Stomach (tissue), 9 donors: Measurements from ENCODE around the gene SAMM50. TPM values are rescaled to one million over a fixed set of nuclear protein-coding genes. Genes with fewer than 3 reads are reported as not detected.

Source experiments
- DNase-seq, 2 donors: peaks; one replicate each; pipeline versions ENCODE4 v3.0.0 to v3.0.0-alpha.2; 2013 to 2019
- H3K27ac ChIP-seq, 5 donors: fragments of 200-600 bp in 4 of 5; sonication (generic) in 4 of 5; one replicate each; pipeline ENCODE4 v1.5.1; 2013 to 2019; ENCODE audit warnings: mild to moderate bottlenecking in 1 of 5, moderate library complexity in 1 of 5
- H3K27me3 ChIP-seq, 3 donors: fragments of 200-600 bp; sonication (generic); one replicate each; pipeline ENCODE4 v1.5.1; 2017 to 2019; ENCODE audit warnings: mixed run types in 1 of 3
- H3K36me3 ChIP-seq, 4 donors: fragments of 200-600 bp; sonication (generic); 1 replicate in 3 of 4; 2 replicates in 1 of 4; pipeline ENCODE4 v1.5.1; 2016 to 2019
- H3K4me1 ChIP-seq, 4 donors: fragments of 200-600 bp; sonication (generic); one replicate each; pipeline ENCODE4 v1.5.1; 2016 to 2019
- H3K4me3 ChIP-seq, 4 donors: fragments of 200-600 bp; sonication (generic) in 3 of 4; one replicate each; pipeline ENCODE4 v1.5.1; 2016 to 2019; ENCODE audit warnings: mild to moderate bottlenecking in 1 of 4
- H3K9me3 ChIP-seq, 4 donors: fragments of 200-600 bp; sonication (generic); one replicate each; pipeline ENCODE4 v1.5.1; 2016 to 2019
- CTCF ChIP-seq, 7 experiments: fragments of 450-650 bp in 4 of 7; fragments of 200-600 bp in 3 of 7; sonication (generic) in 3 of 7; IDR thresholded peaks; one replicate each; pipeline ENCODE4 v1.5.1; 2016 to 2019; ENCODE audit warnings: antibody characterized with exemption in 7 of 7, control low read depth in 2 of 7, mild to moderate bottlenecking in 1 of 7
- EP300 ChIP-seq: sonication (generic); formaldehyde crosslinking; IDR thresholded peaks from one replicate; pipeline ENCODE4 v1.6.1; 2017; ENCODE audit warnings: antibody characterized with exemption
- POLR2A ChIP-seq, 4 donors: fragments of 450-650 bp; IDR thresholded peaks; one replicate each; pipeline ENCODE4 v1.6.1; 2016; ENCODE audit warnings: antibody characterized with exemption in 4 of 4, control low read depth in 2 of 4, mild to moderate bottlenecking in 1 of 4, moderate library complexity in 1 of 4
- POLR2AphosphoS5 ChIP-seq, 3 donors: sonication (generic); formaldehyde crosslinking; IDR thresholded peaks; one replicate each; pipeline ENCODE4 v1.6.1; 2016; ENCODE audit warnings: antibody characterized with exemption in 3 of 3
- WGBS, 5 donors: extraction: QIAGEN DNeasy Blood & Tissue Kit in 3 of 5; methylation state at CpG; one replicate each; pipeline versions ENCODE4 v1.1.5 to v1.1.7; 2013 to 2018; 5-methylcytosine and 5-hydroxymethylcytosine counted together
- intact Hi-C: fragments of 100-400 bp; cut with DNase I; formaldehyde crosslinking; loops from one replicate; pipeline ENCODE4 v1.15.1; 2023; ENCODE audit warnings: low total_unique reads
- polyA plus RNA-seq, 3 donors: library from polyadenylated mRNA; stranded (reverse); fragments of 200-250 nt; gene quantifications; one replicate each; pipeline ENCODE4 v1.2.3, GENCODE V29; 2013
- total RNA-seq, 5 donors: library from RNA; depleted of rRNA; stranded (reverse); fragments of >200 nt; gene quantifications; one replicate each; pipeline versions ENCODE4 v1.1.0 to v1.2.3, GENCODE V29; 2014 to 2016
- donor health status: healthy with polysubstance abuse.
- donor health status: Bipolar disorder and iron deficiency.
- donor health status: healthy.

Gene SAMM50
- total and polyA plus RNA-seq, 8 donors = 18.7 to 54.7 (median 33.3) TPM

GRCh38 chr22:44042249-44043218, 87.3 kb downstream of the SAMM50 start:
- Histone ChIP-seq H3K27me3 (no peaks in the 10 kb centered on the region), H3K4me3 (no peak overlapping the region), H3K36me3 (no peaks in the 10 kb centered on the region), H3K4me1 (peaks cover under 1 to 18% (median 6%) of the 10 kb centered on the region in 4 donors), H3K27ac (no peak overlapping the region), H3K9me3 (no peaks in the 10 kb centered on the region)
- no peak for TF ChIP-seq POLR2AphosphoS5 (IDR thresholded peaks at IDR 0.05)
- TF ChIP-seq EP300 = no peak
- no peak for TF ChIP-seq CTCF (IDR thresholded peaks at IDR 0.05)
- no peak for TF ChIP-seq POLR2A (IDR thresholded peaks at IDR 0.05)
- DNase-seq = no peak
- 61 to 71% (median 64%) methylated on average over 20 of the region's 20 CpGs for WGBS, 5 donors
- intact Hi-C loops = no loop called here

DNA sequence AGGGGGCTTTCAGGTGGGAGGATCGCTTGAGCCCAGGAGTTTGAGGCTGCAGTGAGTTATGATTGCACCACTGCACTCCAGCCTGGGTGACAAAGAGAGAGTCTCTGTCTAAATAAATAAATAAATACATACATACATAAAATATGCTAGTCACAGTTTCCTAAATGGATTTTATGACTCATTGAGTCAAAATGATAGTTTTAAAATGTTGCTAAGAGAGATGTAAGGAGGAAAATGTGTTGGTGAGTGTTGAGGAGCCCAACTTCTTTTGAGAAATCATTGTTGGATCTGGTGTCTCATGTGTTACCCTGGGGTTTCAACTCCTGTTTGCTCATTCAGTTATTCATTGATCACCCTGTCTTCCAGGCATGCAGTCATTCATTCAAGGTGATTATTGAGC, 89.9 kb downstream of the SAMM50 start:
- H3K27me3 ChIP-seq = no peaks in the 10 kb centered on the region
- no peak overlapping the region for H3K4me3 ChIP-seq
- no peak for DNase-seq
- 92 to 100% (median 100%) methylated on average over 1 of the region's 1 CpG for WGBS, 5 donors
- intact Hi-C loops = no loop called here
- no peaks in the 10 kb centered on the region for H3K9me3 ChIP-seq
- no peak for TF ChIP-seq CTCF (IDR thresholded peaks at IDR 0.05)
- no peaks in the 10 kb centered on the region for H3K36me3 ChIP-seq
- peaks cover 0 to 17% (median 11%) of the 10 kb centered on the region in 4 donors for H3K4me1 ChIP-seq
- no peak overlapping the region for H3K27ac ChIP-seq

Other genes with a start within 250 kb of the SAMM50 start
- gene EFCAB6, start 143.1 kb upstream of the SAMM50 start, total RNA-seq = 10 to 100 TPM in 1 of 5 donors, 1 to 10 TPM in 3, under 1 TPM in 1; 0.29 to 10.5 (median 6.2) TPM
- 1 to 10 TPM in 2 of 3 donors, under 1 TPM in 1; 0.68 to 2.3 (median 1.7) TPM for gene EFCAB6, start 143.1 kb upstream of the SAMM50 start, polyA plus RNA-seq
- gene SULT4A1, start 92.9 kb upstream of the SAMM50 start, total RNA-seq = 1 to 10 TPM in 2 of 5 donors, not detected in 3; 1.0 to 2.2 TPM
- gene SULT4A1, start 92.9 kb upstream of the SAMM50 start, polyA plus RNA-seq = under 1 TPM in 2 of 3 donors, not detected in 1; 0.12 to 0.53 TPM
- gene PNPLA5, start 63.4 kb upstream of the SAMM50 start, total RNA-seq = not detected
- gene PNPLA5, start 63.4 kb upstream of the SAMM50 start, polyA plus RNA-seq = not detected
- under 1 TPM in 2 of 5 donors, not detected in 3; 0.58 to 0.73 TPM for gene PNPLA3, start 31.6 kb upstream of the SAMM50 start, total RNA-seq
- under 1 TPM in 2 of 3 donors, not detected in 1; 0.12 to 0.35 TPM for gene PNPLA3, start 31.6 kb upstream of the SAMM50 start, polyA plus RNA-seq
- gene PARVB, start 68.9 kb downstream of the SAMM50 start, total RNA-seq = 100 to 1,000 TPM in 1 of 5 donors, 10 to 100 TPM in 2, 1 to 10 TPM in 2; 2.9 to 143 (median 19.6) TPM
- 10 to 100 TPM in 2 of 3 donors, 1 to 10 TPM in 1; 6.7 to 24.5 (median 18.5) TPM for gene PARVB, start 68.9 kb downstream of the SAMM50 start, polyA plus RNA-seq
- 10 to 100 TPM; 12.3 to 78.2 (median 51.9) TPM for gene PARVG, start 225.5 kb downstream of the SAMM50 start, total RNA-seq
- gene PARVG, start 225.5 kb downstream of the SAMM50 start, polyA plus RNA-seq = 1 to 10 TPM; 5.7 to 7.3 (median 5.9) TPM